GM23338 (cell line): ENCODE measurements around the gene CYLC2. TPM values are rescaled to one million over a fixed set of nuclear protein-coding genes. Genes with fewer than 3 reads are reported as not detected.

Experiments used
- ATAC-seq: fragments of 200-7000 bp; cut with Tn5 transposase; 3 replicates; pipeline ENCODE4 v1.9.1; 2020
- DNase-seq: peaks from one replicate; pipeline ENCODE4 v3.0.0-alpha.2; 2015; ENCODE audit warnings: low spot score
- H2AFZ ChIP-seq: fragments of 200-600 bp; sonication (generic); 2 replicates; pipeline ENCODE4 v1.8.0; 2016; ENCODE audit warnings: antibody characterized with exemption, mild to moderate bottlenecking, moderate library complexity
- H3F3A ChIP-seq: fragments of 200-600 bp; sonication (generic); replicated peaks from 2 replicates; pipeline ENCODE4 v1.8.0; 2017; ENCODE audit warnings: antibody characterized with exemption, mixed run types, low read depth
- H3K27ac ChIP-seq: fragments of 200-600 bp; sonication (generic); 2 replicates; pipeline ENCODE4 v1.6.1; 2016; ENCODE audit warnings: low read depth
- H3K27me3 ChIP-seq: fragments of 200-600 bp; sonication (generic); 2 replicates; pipeline ENCODE4 v1.8.0; 2016; ENCODE audit warnings: mild to moderate bottlenecking, mixed run types, moderate library complexity; ENCODE audit not compliant: insufficient read depth
- H3K36me3 ChIP-seq: fragments of 200-600 bp; sonication (generic); 2 replicates; pipeline ENCODE4 v1.8.0; 2016; ENCODE audit warnings: mild to moderate bottlenecking; ENCODE audit not compliant: insufficient read depth
- H3K4me1 ChIP-seq: fragments of 200-600 bp; sonication (generic); 2 replicates; pipeline ENCODE4 v1.8.0; 2016; ENCODE audit warnings: mild to moderate bottlenecking, moderate library complexity; ENCODE audit not compliant: insufficient read depth
- H3K4me2 ChIP-seq: fragments of 200-600 bp; sonication (generic); 2 replicates; pipeline ENCODE4 v1.7.1; 2017; ENCODE audit warnings: mixed run types
- H3K4me3 ChIP-seq: fragments of 200-600 bp; sonication (generic); 2 replicates; pipeline ENCODE4 v1.6.1; 2016; ENCODE audit warnings: mixed run types
- H3K79me2 ChIP-seq: fragments of 200-600 bp; sonication (generic); replicated peaks from 2 replicates; pipeline ENCODE4 v1.8.0; 2017; ENCODE audit warnings: mild to moderate bottlenecking; ENCODE audit not compliant: insufficient read depth
- H3K9me2 ChIP-seq: fragments of 200-600 bp; sonication (generic); 2 replicates; pipeline ENCODE4 v1.8.0; 2017; ENCODE audit not compliant: insufficient read depth
- H4K20me1 ChIP-seq: fragments of 200-600 bp; sonication (generic); replicated peaks from 2 replicates; pipeline ENCODE4 v1.8.0; 2017; ENCODE audit warnings: mild to moderate bottlenecking; ENCODE audit not compliant: insufficient read depth
- H3K27ac Mint-ChIP-seq: 2 replicates; pipeline ENCODE4 v1.8.0; 2020; ENCODE audit warnings: inconsistent platforms, mild to moderate bottlenecking, moderate library complexity, mixed read lengths
- H3K27me3 Mint-ChIP-seq: 3 replicates; pipeline ENCODE4 v1.8.0; 2022; ENCODE audit warnings: low read depth, mild to moderate bottlenecking, moderate library complexity, mixed read lengths, inconsistent platforms; ENCODE audit not compliant: insufficient read depth, poor library complexity
- H3K36me3 Mint-ChIP-seq: 3 replicates; pipeline ENCODE4 v1.8.0; 2021; ENCODE audit warnings: low read depth, mild to moderate bottlenecking, inconsistent platforms, moderate library complexity, mixed read lengths
- H3K4me1 Mint-ChIP-seq: 3 replicates; pipeline ENCODE4 v1.8.0; 2020; ENCODE audit warnings: mild to moderate bottlenecking, inconsistent platforms, mixed read lengths
- H3K4me3 Mint-ChIP-seq: 3 replicates; pipeline ENCODE4 v1.8.0; 2021; ENCODE audit warnings: moderate library complexity, mild to moderate bottlenecking, inconsistent platforms, mixed read lengths
- H3K9me3 Mint-ChIP-seq: 3 replicates; pipeline ENCODE4 v1.8.0; 2020; ENCODE audit warnings: moderate library complexity, mild to moderate bottlenecking, inconsistent platforms, mixed read lengths
- CREB1 ChIP-seq: fragments of 250-450 bp; sonication (Bioruptor Pico); IDR thresholded peaks from 2 replicates; pipeline ENCODE4 v1.5.0; 2020; ENCODE audit warnings: low read depth, mild to moderate bottlenecking, moderate library complexity
- JUNB ChIP-seq: IDR thresholded peaks from one replicate; pipeline ENCODE4 v1.6.1; 2016; ENCODE audit warnings: antibody characterized with exemption; ENCODE audit not compliant: unreplicated experiment
- POLR2AphosphoS5 ChIP-seq: IDR thresholded peaks from 2 replicates; pipeline ENCODE4 v1.6.1; 2016; ENCODE audit warnings: antibody characterized with exemption, low read depth
- polyA plus RNA-seq: library from polyadenylated mRNA; unstranded; fragments of >200 nt; fragmentation: Nextera tagmentation; extraction: Ambion mirVana; gene quantifications from 2 replicates; pipeline ENCODE4 v1.2.1, GENCODE V29; 2016
- total RNA-seq: library from RNA; depleted of rRNA; stranded (reverse); fragments of >200 nt; shearing (Covaris generic); gene quantifications from 2 replicates; pipeline ENCODE4 v1.2.3, GENCODE V29; 2014
- TF ChIP-seq, protein P1 (sequence below): fragments of 250-450 bp; sonication (Bioruptor Pico); IDR thresholded peaks from 2 replicates; pipeline ENCODE4 v1.5.0; 2020; ENCODE audit warnings: mild to moderate bottlenecking, moderate library complexity
- TF ChIP-seq, protein P2 (sequence below): IDR thresholded peaks from one replicate; pipeline ENCODE4 v1.6.1; 2018; ENCODE audit warnings: antibody characterized with exemption; ENCODE audit not compliant: unreplicated experiment

Gene CYLC2
- total and polyA plus RNA-seq, 2 experiments from 2014 or later, result not detected

DNA sequence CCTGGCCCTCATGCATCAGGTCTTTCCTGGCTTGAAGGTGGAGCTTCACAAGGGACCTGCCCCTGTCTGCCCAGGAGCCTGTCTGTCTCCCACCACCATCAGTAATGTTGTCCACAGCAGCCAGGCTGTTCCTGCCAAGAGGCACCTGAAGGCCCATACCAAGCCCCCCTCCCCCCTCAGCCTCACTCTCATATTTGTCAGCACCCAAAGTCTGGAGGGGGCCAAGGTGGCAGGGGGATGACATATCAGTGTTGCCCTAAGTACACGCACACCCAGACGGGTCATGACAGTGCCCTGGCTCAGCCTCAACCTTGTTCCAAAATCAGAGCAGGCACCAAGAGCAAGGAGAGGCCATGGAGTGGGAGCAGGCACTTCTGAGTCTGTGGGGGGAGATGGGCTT is 27.2 kb upstream of the CYLC2 start (continued):
- TF ChIP-seq, protein P1, sequence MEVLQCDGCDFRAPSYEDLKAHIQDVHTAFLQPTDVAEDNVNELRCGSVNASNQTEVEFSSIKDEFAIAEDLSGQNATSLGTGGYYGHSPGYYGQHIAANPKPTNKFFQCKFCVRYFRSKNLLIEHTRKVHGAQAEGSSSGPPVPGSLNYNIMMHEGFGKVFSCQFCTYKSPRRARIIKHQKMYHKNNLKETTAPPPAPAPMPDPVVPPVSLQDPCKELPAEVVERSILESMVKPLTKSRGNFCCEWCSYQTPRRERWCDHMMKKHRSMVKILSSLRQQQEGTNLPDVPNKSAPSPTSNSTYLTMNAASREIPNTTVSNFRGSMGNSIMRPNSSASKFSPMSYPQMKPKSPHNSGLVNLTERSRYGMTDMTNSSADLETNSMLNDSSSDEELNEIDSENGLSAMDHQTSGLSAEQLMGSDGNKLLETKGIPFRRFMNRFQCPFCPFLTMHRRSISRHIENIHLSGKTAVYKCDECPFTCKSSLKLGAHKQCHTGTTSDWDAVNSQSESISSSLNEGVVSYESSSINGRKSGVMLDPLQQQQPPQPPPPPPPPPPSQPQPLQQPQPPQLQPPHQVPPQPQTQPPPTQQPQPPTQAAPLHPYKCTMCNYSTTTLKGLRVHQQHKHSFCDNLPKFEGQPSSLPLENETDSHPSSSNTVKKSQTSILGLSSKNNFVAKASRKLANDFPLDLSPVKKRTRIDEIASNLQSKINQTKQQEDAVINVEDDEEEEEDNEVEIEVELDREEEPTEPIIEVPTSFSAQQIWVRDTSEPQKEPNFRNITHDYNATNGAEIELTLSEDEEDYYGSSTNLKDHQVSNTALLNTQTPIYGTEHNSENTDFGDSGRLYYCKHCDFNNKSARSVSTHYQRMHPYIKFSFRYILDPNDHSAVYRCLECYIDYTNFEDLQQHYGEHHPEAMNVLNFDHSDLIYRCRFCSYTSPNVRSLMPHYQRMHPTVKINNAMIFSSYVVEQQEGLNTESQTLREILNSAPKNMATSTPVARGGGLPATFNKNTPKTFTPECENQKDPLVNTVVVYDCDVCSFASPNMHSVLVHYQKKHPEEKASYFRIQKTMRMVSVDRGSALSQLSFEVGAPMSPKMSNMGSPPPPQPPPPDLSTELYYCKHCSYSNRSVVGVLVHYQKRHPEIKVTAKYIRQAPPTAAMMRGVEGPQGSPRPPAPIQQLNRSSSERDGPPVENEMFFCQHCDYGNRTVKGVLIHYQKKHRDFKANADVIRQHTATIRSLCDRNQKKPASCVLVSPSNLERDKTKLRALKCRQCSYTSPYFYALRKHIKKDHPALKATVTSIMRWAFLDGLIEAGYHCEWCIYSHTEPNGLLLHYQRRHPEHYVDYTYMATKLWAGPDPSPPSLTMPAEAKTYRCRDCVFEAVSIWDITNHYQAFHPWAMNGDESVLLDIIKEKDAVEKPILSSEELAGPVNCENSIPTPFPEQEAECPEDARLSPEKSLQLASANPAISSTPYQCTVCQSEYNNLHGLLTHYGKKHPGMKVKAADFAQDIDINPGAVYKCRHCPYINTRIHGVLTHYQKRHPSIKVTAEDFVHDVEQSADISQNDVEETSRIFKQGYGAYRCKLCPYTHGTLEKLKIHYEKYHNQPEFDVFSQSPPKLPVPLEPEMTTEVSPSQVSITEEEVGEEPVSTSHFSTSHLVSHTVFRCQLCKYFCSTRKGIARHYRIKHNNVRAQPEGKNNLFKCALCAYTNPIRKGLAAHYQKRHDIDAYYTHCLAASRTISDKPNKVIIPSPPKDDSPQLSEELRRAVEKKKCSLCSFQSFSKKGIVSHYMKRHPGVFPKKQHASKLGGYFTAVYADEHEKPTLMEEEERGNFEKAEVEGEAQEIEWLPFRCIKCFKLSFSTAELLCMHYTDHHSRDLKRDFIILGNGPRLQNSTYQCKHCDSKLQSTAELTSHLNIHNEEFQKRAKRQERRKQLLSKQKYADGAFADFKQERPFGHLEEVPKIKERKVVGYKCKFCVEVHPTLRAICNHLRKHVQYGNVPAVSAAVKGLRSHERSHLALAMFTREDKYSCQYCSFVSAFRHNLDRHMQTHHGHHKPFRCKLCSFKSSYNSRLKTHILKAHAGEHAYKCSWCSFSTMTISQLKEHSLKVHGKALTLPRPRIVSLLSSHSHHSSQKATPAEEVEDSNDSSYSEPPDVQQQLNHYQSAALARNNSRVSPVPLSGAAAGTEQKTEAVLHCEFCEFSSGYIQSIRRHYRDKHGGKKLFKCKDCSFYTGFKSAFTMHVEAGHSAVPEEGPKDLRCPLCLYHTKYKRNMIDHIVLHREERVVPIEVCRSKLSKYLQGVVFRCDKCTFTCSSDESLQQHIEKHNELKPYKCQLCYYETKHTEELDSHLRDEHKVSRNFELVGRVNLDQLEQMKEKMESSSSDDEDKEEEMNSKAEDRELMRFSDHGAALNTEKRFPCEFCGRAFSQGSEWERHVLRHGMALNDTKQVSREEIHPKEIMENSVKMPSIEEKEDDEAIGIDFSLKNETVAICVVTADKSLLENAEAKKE (CRISPR knock-in tag), result no peak

DNA sequence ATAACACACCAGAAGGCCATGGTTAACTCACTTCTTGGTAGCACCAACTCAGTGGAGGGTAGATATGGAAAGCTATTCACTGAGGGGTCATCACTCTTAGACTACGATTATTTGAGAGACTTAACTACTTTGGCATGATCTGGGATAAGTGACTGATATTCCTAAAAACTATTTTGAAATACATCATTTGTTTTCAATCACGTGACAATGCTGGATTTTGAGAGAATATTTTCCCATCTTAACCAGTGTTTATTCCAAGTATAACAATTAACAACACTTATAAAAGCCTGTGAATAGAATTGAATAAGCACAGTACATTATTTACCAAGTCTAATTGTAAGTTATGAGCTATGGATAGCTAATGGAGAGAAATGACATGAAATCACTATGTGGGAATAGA is 22.4 kb upstream of the CYLC2 start:
- no peak overlapping the region for H3K27ac Mint-ChIP-seq
- H3K27me3 ChIP-seq, result no peaks in the 10 kb centered on the region

More for the DNA sequence above, 22.4 kb upstream of the CYLC2 start:
- H3K4me1 Mint-ChIP-seq, result no peaks in the 10 kb centered on the region
- H3F3A ChIP-seq, result no peaks in the 10 kb centered on the region
- H3K9me3 Mint-ChIP-seq, result peaks cover 87% of the 10 kb centered on the region
- H3K4me3 ChIP-seq, result no peak overlapping the region
- peaks cover 31% of the 10 kb centered on the region for H3K36me3 Mint-ChIP-seq
- no peak overlapping the region for H3K4me3 Mint-ChIP-seq
- H3K79me2 ChIP-seq, result no peaks in the 10 kb centered on the region
- H3K4me2 ChIP-seq, result no peak overlapping the region
- ATAC-seq, result no peak
- H3K36me3 ChIP-seq, result 0 out of 2 replicates have a peak, but pooled peaks cover 9% of the 10 kb centered on the region
- no peaks in the 10 kb centered on the region for H3K9me2 ChIP-seq
- no peak overlapping the region for H2AFZ ChIP-seq
- TF ChIP-seq POLR2AphosphoS5, result no peak
- no peak for TF ChIP-seq CREB1 (CRISPR knock-in tag)
- no peak for TF ChIP-seq JUNB
- TF ChIP-seq, protein P2, sequence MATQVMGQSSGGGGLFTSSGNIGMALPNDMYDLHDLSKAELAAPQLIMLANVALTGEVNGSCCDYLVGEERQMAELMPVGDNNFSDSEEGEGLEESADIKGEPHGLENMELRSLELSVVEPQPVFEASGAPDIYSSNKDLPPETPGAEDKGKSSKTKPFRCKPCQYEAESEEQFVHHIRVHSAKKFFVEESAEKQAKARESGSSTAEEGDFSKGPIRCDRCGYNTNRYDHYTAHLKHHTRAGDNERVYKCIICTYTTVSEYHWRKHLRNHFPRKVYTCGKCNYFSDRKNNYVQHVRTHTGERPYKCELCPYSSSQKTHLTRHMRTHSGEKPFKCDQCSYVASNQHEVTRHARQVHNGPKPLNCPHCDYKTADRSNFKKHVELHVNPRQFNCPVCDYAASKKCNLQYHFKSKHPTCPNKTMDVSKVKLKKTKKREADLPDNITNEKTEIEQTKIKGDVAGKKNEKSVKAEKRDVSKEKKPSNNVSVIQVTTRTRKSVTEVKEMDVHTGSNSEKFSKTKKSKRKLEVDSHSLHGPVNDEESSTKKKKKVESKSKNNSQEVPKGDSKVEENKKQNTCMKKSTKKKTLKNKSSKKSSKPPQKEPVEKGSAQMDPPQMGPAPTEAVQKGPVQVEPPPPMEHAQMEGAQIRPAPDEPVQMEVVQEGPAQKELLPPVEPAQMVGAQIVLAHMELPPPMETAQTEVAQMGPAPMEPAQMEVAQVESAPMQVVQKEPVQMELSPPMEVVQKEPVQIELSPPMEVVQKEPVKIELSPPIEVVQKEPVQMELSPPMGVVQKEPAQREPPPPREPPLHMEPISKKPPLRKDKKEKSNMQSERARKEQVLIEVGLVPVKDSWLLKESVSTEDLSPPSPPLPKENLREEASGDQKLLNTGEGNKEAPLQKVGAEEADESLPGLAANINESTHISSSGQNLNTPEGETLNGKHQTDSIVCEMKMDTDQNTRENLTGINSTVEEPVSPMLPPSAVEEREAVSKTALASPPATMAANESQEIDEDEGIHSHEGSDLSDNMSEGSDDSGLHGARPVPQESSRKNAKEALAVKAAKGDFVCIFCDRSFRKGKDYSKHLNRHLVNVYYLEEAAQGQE, result no peak
- no peak for DNase-seq
- no peaks in the 10 kb centered on the region for H3K4me1 ChIP-seq
- no peaks in the 10 kb centered on the region for H4K20me1 ChIP-seq
- no peak overlapping the region for H3K27ac ChIP-seq
- H3K27me3 Mint-ChIP-seq, result peaks cover 2% of the 10 kb centered on the region
